Measurements from ENCODE around the gene SOAT1. TPM values are rescaled to one million over a fixed set of nuclear protein-coding genes. Genes with fewer than 3 reads are reported as not detected.

SOAT1 gene
- total RNA-seq, 1 experiment from 2014 or later, result 43.0 TPM

GRCh38 chr1:179323436-179323835 is 29.8 kb downstream of the SOAT1 start:
- peaks cover 30% of the 10 kb centered on the region for H3K36me3 Mint-ChIP-seq (ENCODE audit: insufficient read depth, unreplicated experiment)
- ChIA-PET POLR2A (no interaction called here), CTCF (no interaction called here)
- intact Hi-C loops (cut with micrococcal nuclease; ENCODE audit: unreplicated experiment), result no loop called here
- Histone ChIP-seq H3K36me3 (ENCODE audit: control insufficient read depth, insufficient read depth, low read length) (no peaks in the 10 kb centered on the region), H3K4me3 (ENCODE audit: low read depth, low read length) (no peak overlapping the region), H3K9me3 (no peaks in the 10 kb centered on the region), H3K27me3 (replicated peaks; ENCODE audit: control insufficient read depth, insufficient read depth, low read length) (no peaks in the 10 kb centered on the region), H3K4me1 (no peaks in the 10 kb centered on the region)
- peaks cover 5% of the 10 kb centered on the region for H3K4me1 Mint-ChIP-seq (ENCODE audit: low read depth, unreplicated experiment)
- TF ChIP-seq, protein P1, sequence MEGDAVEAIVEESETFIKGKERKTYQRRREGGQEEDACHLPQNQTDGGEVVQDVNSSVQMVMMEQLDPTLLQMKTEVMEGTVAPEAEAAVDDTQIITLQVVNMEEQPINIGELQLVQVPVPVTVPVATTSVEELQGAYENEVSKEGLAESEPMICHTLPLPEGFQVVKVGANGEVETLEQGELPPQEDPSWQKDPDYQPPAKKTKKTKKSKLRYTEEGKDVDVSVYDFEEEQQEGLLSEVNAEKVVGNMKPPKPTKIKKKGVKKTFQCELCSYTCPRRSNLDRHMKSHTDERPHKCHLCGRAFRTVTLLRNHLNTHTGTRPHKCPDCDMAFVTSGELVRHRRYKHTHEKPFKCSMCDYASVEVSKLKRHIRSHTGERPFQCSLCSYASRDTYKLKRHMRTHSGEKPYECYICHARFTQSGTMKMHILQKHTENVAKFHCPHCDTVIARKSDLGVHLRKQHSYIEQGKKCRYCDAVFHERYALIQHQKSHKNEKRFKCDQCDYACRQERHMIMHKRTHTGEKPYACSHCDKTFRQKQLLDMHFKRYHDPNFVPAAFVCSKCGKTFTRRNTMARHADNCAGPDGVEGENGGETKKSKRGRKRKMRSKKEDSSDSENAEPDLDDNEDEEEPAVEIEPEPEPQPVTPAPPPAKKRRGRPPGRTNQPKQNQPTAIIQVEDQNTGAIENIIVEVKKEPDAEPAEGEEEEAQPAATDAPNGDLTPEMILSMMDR (IDR thresholded peaks at IDR 0.05; ENCODE audit: insufficient read depth in 1 of 2, low read depth in 1 of 2, low read length in 1 of 2, severe bottlenecking in 1 of 2, unreplicated experiment in 1 of 2), result no peak
- H3K4me3 Mint-ChIP-seq (ENCODE audit: unreplicated experiment), result no peak overlapping the region
- DNase-seq, result no peak
- H3K27ac Mint-ChIP-seq (ENCODE audit: unreplicated experiment), result no peak overlapping the region
- no TSS peak for BruUV-seq (replicated peaks)
- H3K9me3 Mint-ChIP-seq (ENCODE audit: unreplicated experiment), result no peaks in the 10 kb centered on the region
- no peaks in the 10 kb centered on the region for H3K27me3 Mint-ChIP-seq (ENCODE audit: insufficient read depth, unreplicated experiment)

- peaks cover 36% of the 10 kb centered on the region for H3K36me3 Mint-ChIP-seq (ENCODE audit: insufficient read depth, unreplicated experiment)
- no peaks in the 10 kb centered on the region for H3K36me3 ChIP-seq (ENCODE audit: control insufficient read depth, insufficient read depth, low read length)
- no peaks in the 10 kb centered on the region for H3K27me3 Mint-ChIP-seq (ENCODE audit: insufficient read depth, unreplicated experiment)
- H3K4me3 ChIP-seq (ENCODE audit: low read depth, low read length), result no peak overlapping the region
- BruUV-seq (replicated peaks), result no TSS peak
- H3K4me3 Mint-ChIP-seq (ENCODE audit: unreplicated experiment), result no peak overlapping the region
- H3K9me3 Mint-ChIP-seq (ENCODE audit: unreplicated experiment), result no peaks in the 10 kb centered on the region
- peaks cover 6% of the 10 kb centered on the region for H3K4me1 Mint-ChIP-seq (ENCODE audit: low read depth, unreplicated experiment)
- ChIA-PET CTCF (no interaction called here), POLR2A (no interaction called here)
- no peak for DNase-seq
- intact Hi-C loops (cut with micrococcal nuclease; ENCODE audit: unreplicated experiment), result no loop called here
- no peaks in the 10 kb centered on the region for H3K27me3 ChIP-seq (replicated peaks; ENCODE audit: control insufficient read depth, insufficient read depth, low read length)
- no peaks in the 10 kb centered on the region for H3K4me1 ChIP-seq
- TF ChIP-seq, protein P1 (IDR thresholded peaks at IDR 0.05; ENCODE audit: insufficient read depth in 1 of 2, low read depth in 1 of 2, low read length in 1 of 2, severe bottlenecking in 1 of 2, unreplicated experiment in 1 of 2), result no peak
- H3K27ac Mint-ChIP-seq (ENCODE audit: unreplicated experiment), result no peak overlapping the region
- 0 out of 2 replicates have a peak, but pooled peaks cover 4% of the 10 kb centered on the region for H3K9me3 ChIP-seq
Observed at GRCh38 chr1:179325836-179326235, 32.2 kb downstream of the SOAT1 start.

DNA sequence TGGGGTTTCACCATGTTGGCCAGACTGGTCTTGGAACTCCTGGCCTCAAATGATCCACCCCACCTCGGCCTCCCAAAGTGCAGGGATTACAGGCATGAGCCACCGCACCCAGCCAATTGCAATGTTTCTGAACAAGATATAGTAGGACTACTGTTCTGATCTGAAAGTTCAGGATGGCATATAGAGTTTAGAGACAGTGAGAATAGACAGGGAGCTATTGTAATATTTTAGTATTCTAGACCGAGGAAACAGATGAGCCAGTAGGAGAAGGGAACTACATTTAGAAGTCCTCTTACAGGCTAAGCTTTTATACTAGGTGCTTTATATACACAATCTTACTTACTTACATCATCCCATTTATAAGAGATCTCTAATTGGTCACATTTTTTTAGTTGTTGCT is 33.1 kb downstream of the SOAT1 start:
- BruUV-seq (replicated peaks), result no TSS peak
- Mint-ChIP-seq H3K36me3 (ENCODE audit: insufficient read depth, unreplicated experiment) (peaks cover 36% of the 10 kb centered on the region), H3K27ac (ENCODE audit: unreplicated experiment) (no peak overlapping the region), H3K4me1 (ENCODE audit: low read depth, unreplicated experiment) (peaks cover 15% of the 10 kb centered on the region), H3K9me3 (ENCODE audit: unreplicated experiment) (no peaks in the 10 kb centered on the region), H3K4me3 (ENCODE audit: unreplicated experiment) (no peak overlapping the region), H3K27me3 (ENCODE audit: insufficient read depth, unreplicated experiment) (no peaks in the 10 kb centered on the region)
- Histone ChIP-seq H3K27me3 (replicated peaks; ENCODE audit: control insufficient read depth, insufficient read depth, low read length) (no peaks in the 10 kb centered on the region), H3K4me3 (ENCODE audit: low read depth, low read length) (no peak overlapping the region), H3K4me1 (peaks cover 5% of the 10 kb centered on the region; the same call in 1 of the 2 replicates), H3K9me3 (0 out of 2 replicates have a peak, but pooled peaks cover 4% of the 10 kb centered on the region), H3K36me3 (ENCODE audit: control insufficient read depth, insufficient read depth, low read length) (no peaks in the 10 kb centered on the region)
- no peak for DNase-seq
- intact Hi-C loops (cut with micrococcal nuclease; ENCODE audit: unreplicated experiment), result no loop called here
- POLR2A ChIA-PET, result no interaction called here
- CTCF ChIA-PET, result no interaction called here
- TF ChIP-seq, protein P1 (IDR thresholded peaks at IDR 0.05; ENCODE audit: insufficient read depth in 1 of 2, low read depth in 1 of 2, low read length in 1 of 2, severe bottlenecking in 1 of 2, unreplicated experiment in 1 of 2), result no peak
